Thoracic aorta (tissue), 2 donors: ENCODE results near the gene MPZL2. TPM values are rescaled to one million over a fixed set of nuclear protein-coding genes. Genes with fewer than 3 reads are reported as not detected.

Source experiments
- ATAC-seq: fragments of 150-250 bp; one replicate; pipeline ENCODE4 v1.8.0; 2017; ENCODE audit warnings: low read depth; ENCODE audit not compliant: insufficient number of reproducible peaks, low FRiP score
- DNase-seq: peaks from one replicate; pipeline ENCODE4 v3.0.0-alpha.2; 2020; ENCODE audit warnings: low spot score
- H3K27ac ChIP-seq, 2 donors: fragments of 200-600 bp; sonication (generic); 1 replicate in 1 of 2; 2 replicates in 1 of 2; pipeline ENCODE4 v1.5.1; 2016; ENCODE audit warnings: mild to moderate bottlenecking in 2 of 2, moderate library complexity in 2 of 2
- H3K27me3 ChIP-seq: fragments of 200-600 bp; sonication (generic); replicated peaks from 2 replicates; pipeline ENCODE4 v1.6.0; 2016; ENCODE audit warnings: mild to moderate bottlenecking; ENCODE audit not compliant: insufficient read depth
- H3K36me3 ChIP-seq: fragments of 200-600 bp; sonication (generic); one replicate; pipeline ENCODE4 v1.5.1; 2016
- H3K4me1 ChIP-seq, 2 donors: fragments of 200-600 bp; sonication (generic); 1 replicate in 1 of 2; 2 replicates in 1 of 2; pipeline versions ENCODE4 v1.5.1 to v1.6.0; 2016; ENCODE audit warnings: low read depth in 2 of 2, mild to moderate bottlenecking in 1 of 2; ENCODE audit not compliant: control insufficient read depth in 1 of 2
- H3K4me3 ChIP-seq: fragments of 200-600 bp; sonication (generic); 2 replicates; pipeline ENCODE4 v1.5.1; 2016; ENCODE audit warnings: mild to moderate bottlenecking
- H3K9me3 ChIP-seq: fragments of 200-600 bp; sonication (generic); 2 replicates; pipeline ENCODE4 v1.5.1; 2016
- total RNA-seq, 2 donors: library from RNA; depleted of rRNA; stranded (reverse); fragments of >200 nt; gene quantifications; one replicate each; pipeline versions ENCODE4 v1.1.0 to v1.2.3, GENCODE V29; 2016
- TF ChIP-seq, protein P1 (sequence below): fragments of 200-600 bp; sonication (generic); IDR thresholded peaks from one replicate; pipeline ENCODE4 v1.5.1; 2019; ENCODE audit warnings: antibody characterized with exemption

The MPZL2 gene
- total RNA-seq, 2 donors from 2014 or later = 18.3 to 58.1 TPM

DNA sequence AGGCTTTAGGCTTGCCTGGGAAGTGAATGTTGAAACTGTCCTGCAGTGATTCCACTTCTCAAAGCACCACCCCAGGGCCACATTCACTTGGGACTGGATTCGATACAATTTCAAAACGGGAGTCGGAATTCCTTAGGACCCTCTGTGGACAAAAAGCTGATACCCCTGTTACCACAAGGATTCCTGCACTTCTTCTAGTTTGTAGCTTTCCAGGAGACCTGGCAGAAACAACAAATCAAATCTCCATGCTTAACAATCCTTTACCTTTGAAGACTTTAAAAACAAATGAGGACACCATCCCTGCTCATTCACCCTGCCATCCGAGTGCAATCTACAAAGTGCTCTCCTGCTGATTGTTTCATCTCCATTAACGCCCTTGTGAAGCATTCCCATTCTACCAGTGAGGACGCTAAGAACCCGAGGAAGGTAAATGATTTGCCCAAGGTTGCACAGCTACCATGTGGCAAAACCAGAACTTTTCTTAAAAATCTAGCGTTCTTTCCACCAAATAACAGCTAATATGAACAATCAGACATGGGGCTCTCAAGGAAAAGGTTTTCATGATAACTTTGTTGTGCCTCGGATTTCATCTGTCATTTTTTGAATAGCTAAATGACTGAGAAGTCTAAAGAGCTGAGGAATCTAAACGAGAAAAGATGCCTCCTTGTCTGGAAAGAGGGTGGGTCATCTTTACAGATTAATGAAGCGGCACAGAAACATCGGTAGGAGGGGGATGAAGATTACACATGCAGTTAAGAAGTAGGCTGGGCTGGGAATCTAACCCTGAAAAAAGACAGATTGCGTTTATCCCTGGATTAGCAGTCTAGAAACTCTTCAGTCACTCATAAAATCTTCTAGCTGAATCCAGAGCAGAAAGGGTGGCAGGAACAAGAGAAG is 720 bp upstream of the MPZL2 start:
- Histone ChIP-seq H3K4me1 (peaks cover 0 to 3% of the 10 kb centered on the region in 2 donors), H3K9me3 (no peaks in the 10 kb centered on the region), H3K36me3 (no peaks in the 10 kb centered on the region), H3K27ac (no peak overlapping the region), H3K27me3 (no peaks in the 10 kb centered on the region), H3K4me3 (peak overlapping the region; percentile 61)
- TF ChIP-seq, protein P1, sequence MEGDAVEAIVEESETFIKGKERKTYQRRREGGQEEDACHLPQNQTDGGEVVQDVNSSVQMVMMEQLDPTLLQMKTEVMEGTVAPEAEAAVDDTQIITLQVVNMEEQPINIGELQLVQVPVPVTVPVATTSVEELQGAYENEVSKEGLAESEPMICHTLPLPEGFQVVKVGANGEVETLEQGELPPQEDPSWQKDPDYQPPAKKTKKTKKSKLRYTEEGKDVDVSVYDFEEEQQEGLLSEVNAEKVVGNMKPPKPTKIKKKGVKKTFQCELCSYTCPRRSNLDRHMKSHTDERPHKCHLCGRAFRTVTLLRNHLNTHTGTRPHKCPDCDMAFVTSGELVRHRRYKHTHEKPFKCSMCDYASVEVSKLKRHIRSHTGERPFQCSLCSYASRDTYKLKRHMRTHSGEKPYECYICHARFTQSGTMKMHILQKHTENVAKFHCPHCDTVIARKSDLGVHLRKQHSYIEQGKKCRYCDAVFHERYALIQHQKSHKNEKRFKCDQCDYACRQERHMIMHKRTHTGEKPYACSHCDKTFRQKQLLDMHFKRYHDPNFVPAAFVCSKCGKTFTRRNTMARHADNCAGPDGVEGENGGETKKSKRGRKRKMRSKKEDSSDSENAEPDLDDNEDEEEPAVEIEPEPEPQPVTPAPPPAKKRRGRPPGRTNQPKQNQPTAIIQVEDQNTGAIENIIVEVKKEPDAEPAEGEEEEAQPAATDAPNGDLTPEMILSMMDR = no peak
- no peak for ATAC-seq
- no peak for DNase-seq

- no peaks in the 10 kb centered on the region for H3K27me3 ChIP-seq
- H3K27ac ChIP-seq = no peak overlapping the region
- no peak overlapping the region for H3K4me3 ChIP-seq
- TF ChIP-seq, protein P1 = no peak
- H3K36me3 ChIP-seq = no peaks in the 10 kb centered on the region
- no peaks in the 10 kb centered on the region for H3K9me3 ChIP-seq
- no peak for ATAC-seq
- H3K4me1 ChIP-seq = peaks cover 0 to 3% of the 10 kb centered on the region in 2 donors
- no peak for DNase-seq
Measured at GRCh38 chr11:118263112-118263511, 985 bp downstream of the MPZL2 start.

DNA sequence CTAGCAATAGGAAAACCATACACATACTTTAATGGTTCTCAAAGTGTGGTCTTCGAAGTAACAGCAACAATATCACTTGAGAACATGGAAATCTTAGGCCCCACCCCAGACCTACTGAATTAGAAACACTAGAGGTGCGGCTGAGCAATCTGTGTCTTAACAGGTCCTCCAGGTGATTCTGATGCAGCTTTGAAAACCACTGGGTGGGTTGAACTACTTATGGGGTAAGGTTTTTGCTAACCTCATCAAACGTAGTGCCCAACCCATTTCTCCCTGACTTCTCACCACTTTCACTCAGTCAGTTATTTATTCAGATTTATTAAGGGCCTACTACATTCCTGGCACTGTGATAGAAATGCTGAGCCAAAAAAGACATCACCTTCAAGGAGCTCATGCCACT is 3.7 kb downstream of the MPZL2 start:
- Histone ChIP-seq H3K4me3 (no peak overlapping the region), H3K9me3 (no peaks in the 10 kb centered on the region), H3K4me1 (peaks cover 0 to 3% of the 10 kb centered on the region in 2 donors), H3K27ac (no peak overlapping the region), H3K36me3 (no peaks in the 10 kb centered on the region), H3K27me3 (no peaks in the 10 kb centered on the region)
- TF ChIP-seq, protein P1 = no peak
- ATAC-seq (no peak), DNase-seq (no peak)

DNA sequence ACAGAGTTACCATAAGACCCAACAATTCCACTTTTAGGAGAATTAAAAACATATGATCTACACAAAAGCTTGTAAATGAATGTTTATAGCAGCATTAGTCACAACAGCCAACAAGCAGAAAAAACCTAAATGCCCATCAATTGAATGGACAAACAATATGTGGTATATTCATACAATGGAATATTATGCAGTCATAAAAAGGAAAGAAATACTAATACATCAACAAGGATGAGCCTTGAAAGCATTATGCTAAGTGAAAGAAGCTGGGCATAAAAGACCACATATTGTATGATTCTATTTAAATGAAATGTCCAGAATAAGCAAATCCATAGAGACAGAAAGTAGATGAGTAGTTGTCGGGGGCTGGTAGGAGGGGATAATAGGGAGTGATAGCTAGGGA is 5.0 kb downstream of the MPZL2 start:
- H3K27me3 ChIP-seq = no peaks in the 10 kb centered on the region

DNA sequence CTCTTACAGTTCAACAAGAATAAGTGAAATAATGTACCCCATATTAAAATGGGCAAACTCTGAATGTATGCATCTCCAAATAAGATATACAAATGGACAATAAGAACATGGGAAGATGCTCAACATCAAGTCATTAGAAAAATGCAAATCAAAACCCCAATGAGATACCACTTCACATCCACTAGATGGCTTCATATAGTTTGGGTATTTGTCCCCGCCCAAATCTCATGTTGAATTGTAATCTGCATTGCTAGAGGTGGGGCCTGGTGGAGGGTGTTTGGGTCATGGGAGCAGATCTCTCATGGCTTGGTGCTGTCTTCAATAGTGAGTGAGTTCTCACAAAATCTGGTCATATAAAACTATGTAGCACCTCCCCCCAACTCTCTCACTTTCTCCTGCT is 5.7 kb downstream of the MPZL2 start:
- TF ChIP-seq, protein P1 = no peak
- ATAC-seq (no peak), DNase-seq (no peak)
- no peaks in the 10 kb centered on the region for H3K36me3 ChIP-seq
- no peaks in the 10 kb centered on the region for H3K4me1 ChIP-seq
- H3K27ac ChIP-seq = no peak overlapping the region
- H3K4me3 ChIP-seq = no peak overlapping the region
- H3K9me3 ChIP-seq = no peaks in the 10 kb centered on the region
- H3K27me3 ChIP-seq = no peaks in the 10 kb centered on the region

More for the DNA sequence above, 5.0 kb downstream of the MPZL2 start:
- Histone ChIP-seq H3K4me1 (peaks cover 0 to 3% of the 10 kb centered on the region in 2 donors), H3K27ac (no peak overlapping the region), H3K9me3 (no peaks in the 10 kb centered on the region), H3K4me3 (no peak overlapping the region), H3K36me3 (no peaks in the 10 kb centered on the region)
- no peak for ATAC-seq
- TF ChIP-seq, protein P1 = no peak
- DNase-seq = no peak
